ENCODE results near the gene SEZ6L2.

Gene SEZ6L2

GRCh38 chr16:29901607-29901945 is 2.2 kb upstream of the SEZ6L2 start:
- no peak for TF ChIP-seq CTCF (IDR thresholded peaks at IDR 0.05; ENCODE audit: extremely low read depth, missing control alignments)
- DNase-seq (ENCODE audit: low spot score) = no peak

GRCh38 chr16:29900888-29901606 is 1.7 kb upstream of the SEZ6L2 start:
- no peak for DNase-seq (ENCODE audit: low spot score)
- no peak for TF ChIP-seq CTCF (IDR thresholded peaks at IDR 0.05; ENCODE audit: extremely low read depth, missing control alignments)

- TF ChIP-seq CTCF (IDR thresholded peaks at IDR 0.05; ENCODE audit: extremely low read depth, missing control alignments) = no peak
- peak; percentile 94 for DNase-seq (ENCODE audit: low spot score)
Measured at GRCh38 chr16:29900102-29900887, 945 bp upstream of the SEZ6L2 start, which contains the start of gene ASPHD1. Gene ASPHD1 (plus strand): TSS chr16:29900488. CDS start chr16:29900972, 484 bp downstream.

GRCh38 chr16:29898804-29899515 is 390 bp downstream of the SEZ6L2 start:
- no peak for TF ChIP-seq CTCF (IDR thresholded peaks at IDR 0.05; ENCODE audit: extremely low read depth, missing control alignments)
- DNase-seq (ENCODE audit: low spot score) = no peak

GRCh38 chr16:29898135-29898803 is 1.1 kb downstream of the SEZ6L2 start:
- TF ChIP-seq CTCF (IDR thresholded peaks at IDR 0.05; ENCODE audit: extremely low read depth, missing control alignments) = no peak
- no peak for DNase-seq (ENCODE audit: low spot score)

GRCh38 chr16:29897333-29897732 is 2.0 kb downstream of the SEZ6L2 start:
- TF ChIP-seq CTCF (IDR thresholded peaks at IDR 0.05; ENCODE audit: extremely low read depth, missing control alignments) = no peak

More at GRCh38 chr16:29897333-29897732, 2.0 kb downstream of the SEZ6L2 start:
- DNase-seq (ENCODE audit: low spot score) = no peak
